CMK (cell line): ENCODE results near the gene GBX2.
A peak's percentile ranks its signal among the peaks of the same experiment; 100 is the strongest.

Source experiments
- DNase-seq: peaks from one replicate; pipeline ENCODE4 v3.0.0-alpha.2; 2010; ENCODE audit warnings: low read depth

The GBX2 gene

GRCh38 chr2:236180831-236181453, 12.8 kb upstream of the GBX2 start:
- DNase-seq, result peak; percentile 49

- DNase-seq, result no peak
Measured at GRCh38 chr2:236180076-236180816, 12.1 kb upstream of the GBX2 start.

GRCh38 chr2:236179236-236180075, 11.3 kb upstream of the GBX2 start:
- no peak for DNase-seq

GRCh38 chr2:236178890-236179235, 10.7 kb upstream of the GBX2 start:
- no peak for DNase-seq

- no peak for DNase-seq
Measured at GRCh38 chr2:236177967-236178889, 10.0 kb upstream of the GBX2 start.

- no peak for DNase-seq
Measured at GRCh38 chr2:236177604-236177966, 9.4 kb upstream of the GBX2 start.

GRCh38 chr2:236176951-236177350, 8.8 kb upstream of the GBX2 start:
- no peak for DNase-seq

GRCh38 chr2:236176417-236176816, 8.2 kb upstream of the GBX2 start:
- no peak for DNase-seq

GRCh38 chr2:236175548-236176150, 7.5 kb upstream of the GBX2 start:
- DNase-seq, result peak; percentile 49

GRCh38 chr2:236173729-236174607, 5.8 kb upstream of the GBX2 start:
- no peak for DNase-seq

- no peak for DNase-seq
Measured at GRCh38 chr2:236173036-236173728, 5.0 kb upstream of the GBX2 start.

GRCh38 chr2:236172255-236173035, 4.3 kb upstream of the GBX2 start:
- DNase-seq, result no peak

- DNase-seq, result no peak
Measured at GRCh38 chr2:236171680-236172254, 3.6 kb upstream of the GBX2 start.

- DNase-seq, result no peak
Measured at GRCh38 chr2:236171181-236171679, 3.0 kb upstream of the GBX2 start.

- no peak for DNase-seq
Measured at GRCh38 chr2:236170590-236171165, 2.5 kb upstream of the GBX2 start.

GRCh38 chr2:236169741-236170589, 1.8 kb upstream of the GBX2 start:
- no peak for DNase-seq

- no peak for DNase-seq
Measured at GRCh38 chr2:236169151-236169721, 1.1 kb upstream of the GBX2 start.
